H54 (cell line): ENCODE results near the gene SLC16A1.

ENCODE experiments used
- DNase-seq: peaks from one replicate; pipeline ENCODE4 v3.0.0; 2011; ENCODE audit warnings: low spot score, mixed read lengths; ENCODE audit not compliant: insufficient read length
- FAIRE-seq: peaks from 3 replicates; lab custom pipeline; 2011; peaks lifted over from hg19 to GRCh38; lab: Jason Lieb, UNC
- POLR2A ChIP-seq: IDR thresholded peaks from 2 replicates; pipeline ENCODE4 v1.6.1; 2011; ENCODE audit warnings: low read depth, mild to moderate bottlenecking, low read length

Gene SLC16A1

DNA sequence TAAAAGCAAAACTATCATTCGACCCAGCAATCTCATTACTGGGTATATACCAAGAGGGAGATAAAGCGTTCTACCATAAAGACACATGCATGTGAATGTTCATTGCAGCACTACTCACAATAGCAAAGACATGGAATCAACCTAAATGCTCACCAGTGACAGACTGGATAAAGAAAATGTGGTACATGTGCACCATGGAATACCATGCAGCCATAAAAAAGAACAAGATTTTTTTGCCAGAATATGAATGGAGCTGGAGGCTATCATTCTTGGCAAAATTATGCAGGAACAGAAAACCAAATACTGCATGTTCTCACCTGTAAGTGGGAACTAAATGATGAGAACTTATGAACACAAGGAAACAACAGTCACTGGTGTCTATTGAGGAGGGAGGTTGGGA is 79.7 kb downstream of the SLC16A1 start:
- no peak for FAIRE-seq
- no peak for DNase-seq
- TF ChIP-seq POLR2A, result no peak

DNA sequence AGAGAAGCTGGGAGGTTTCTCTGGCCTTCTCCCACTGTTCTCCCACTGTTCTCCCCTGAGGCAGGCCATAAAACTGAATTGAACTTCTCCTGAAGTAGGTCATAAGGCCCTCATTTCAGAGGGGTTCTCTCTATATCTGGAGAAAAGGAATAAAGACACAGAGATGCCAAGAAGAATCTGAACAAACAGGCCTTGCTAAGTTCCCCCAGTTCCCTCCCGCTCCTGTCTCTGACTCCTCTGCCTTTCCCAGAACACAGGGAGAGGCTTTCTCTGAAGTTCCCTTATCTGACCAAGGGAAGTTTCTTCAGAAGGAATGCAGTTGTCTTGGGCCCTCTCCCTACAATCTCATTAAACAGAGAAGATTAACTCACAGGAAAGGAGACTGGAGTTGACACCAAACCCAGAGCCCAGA is 83.4 kb downstream of the SLC16A1 start:
- no peak for TF ChIP-seq POLR2A
- FAIRE-seq (no peak), DNase-seq (no peak)

DNA sequence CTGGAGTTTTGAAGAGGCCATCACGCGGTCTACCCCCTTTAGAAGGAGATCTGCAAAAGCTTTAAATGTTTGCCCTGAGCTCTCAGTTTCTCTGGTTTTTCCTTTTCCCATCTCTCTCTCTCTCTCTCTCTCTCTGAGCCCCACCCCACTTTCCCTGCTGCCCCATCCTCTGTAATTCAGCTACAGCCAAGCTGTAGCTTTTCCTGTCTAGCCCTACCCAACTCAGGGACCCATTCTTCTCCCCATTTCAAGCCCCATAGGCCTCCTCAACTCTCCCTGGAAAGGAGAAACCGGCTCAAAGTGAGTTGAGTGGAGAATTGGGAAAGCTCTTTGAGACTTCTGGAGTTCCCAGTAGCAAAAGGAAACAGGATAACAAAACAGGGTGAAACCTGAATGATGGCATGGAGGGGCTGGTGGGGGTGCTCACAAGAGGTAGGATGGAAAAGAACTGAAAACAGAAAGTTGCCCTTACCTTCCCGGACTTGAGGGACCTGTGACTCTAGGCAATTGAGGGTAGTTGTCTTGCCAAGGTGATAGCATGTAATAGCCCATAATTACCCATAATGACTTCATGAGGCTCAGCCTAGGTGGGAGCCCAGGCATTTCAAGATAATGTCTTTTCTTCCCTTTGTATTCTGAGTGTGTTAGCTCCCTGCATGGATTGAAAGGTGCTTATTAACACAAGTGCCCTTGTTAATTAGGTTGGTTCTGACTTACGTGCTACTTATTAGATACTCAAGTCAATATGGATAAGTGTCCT is 84.9 kb downstream of the SLC16A1 start:
- no peak for FAIRE-seq
- TF ChIP-seq POLR2A, result no peak
- DNase-seq, result no peak

DNA sequence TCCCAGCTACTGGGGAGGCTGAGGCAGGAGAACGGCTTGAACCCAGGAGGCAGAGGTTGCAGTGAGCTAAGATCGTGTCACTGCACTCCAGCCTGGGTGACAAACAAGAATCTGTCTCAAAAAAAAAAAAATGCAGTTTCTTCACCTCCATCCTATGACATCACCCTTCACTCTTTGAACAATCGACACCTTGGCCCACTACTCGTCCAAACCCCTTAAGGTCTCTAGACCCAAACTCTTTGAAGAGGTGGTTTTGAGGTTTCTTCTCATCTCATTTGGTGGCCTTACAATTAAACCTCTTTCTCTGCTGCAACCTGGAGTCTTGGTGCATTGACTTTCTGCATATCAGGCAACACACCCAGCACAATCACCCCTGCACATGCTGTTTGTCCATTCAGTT is 86.1 kb downstream of the SLC16A1 start:
- no peak for TF ChIP-seq POLR2A
- no peak for DNase-seq
- no peak for FAIRE-seq

DNA sequence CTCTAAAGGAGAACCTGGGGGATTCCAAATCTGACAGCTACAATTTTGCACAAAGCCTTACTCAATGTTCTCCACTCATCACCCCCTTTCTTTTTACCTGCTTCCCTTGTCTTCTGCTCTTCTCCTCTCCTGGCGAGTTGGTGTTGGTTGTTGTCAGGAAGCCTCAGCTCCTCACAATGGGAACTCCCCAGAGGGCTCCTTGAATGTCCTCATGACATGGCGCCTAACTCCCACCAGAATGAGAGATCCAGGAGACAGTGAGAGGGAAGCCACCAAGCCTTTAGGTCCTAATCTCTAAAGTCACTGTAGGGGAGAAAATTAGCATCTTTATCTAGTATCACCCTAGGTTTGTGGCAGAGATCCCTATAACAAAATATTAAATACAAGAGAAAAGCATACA is 87.8 kb downstream of the SLC16A1 start:
- no peak for TF ChIP-seq POLR2A
- FAIRE-seq (no peak), DNase-seq (no peak)

DNA sequence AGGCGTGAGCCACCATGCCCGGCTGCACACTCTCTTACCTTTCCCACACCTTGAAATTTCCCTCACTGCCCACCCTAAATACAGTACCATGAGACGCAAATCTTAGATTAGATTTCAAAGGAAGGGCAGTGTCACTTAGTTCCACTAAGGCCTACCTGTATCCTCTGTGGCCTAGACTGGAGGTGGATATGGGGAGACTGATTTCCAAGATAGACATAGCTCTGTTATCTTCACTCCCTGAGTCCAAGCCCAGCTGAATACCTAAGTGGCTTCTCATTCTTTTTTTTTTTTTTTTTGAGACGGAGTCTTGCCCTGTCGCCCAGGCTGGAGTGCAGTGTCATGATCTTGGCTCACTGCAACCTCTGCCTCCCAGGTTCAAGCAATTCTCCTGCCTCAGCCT is 89.0 kb downstream of the SLC16A1 start:
- no peak for DNase-seq
- FAIRE-seq, result no peak
- no peak for TF ChIP-seq POLR2A

DNA sequence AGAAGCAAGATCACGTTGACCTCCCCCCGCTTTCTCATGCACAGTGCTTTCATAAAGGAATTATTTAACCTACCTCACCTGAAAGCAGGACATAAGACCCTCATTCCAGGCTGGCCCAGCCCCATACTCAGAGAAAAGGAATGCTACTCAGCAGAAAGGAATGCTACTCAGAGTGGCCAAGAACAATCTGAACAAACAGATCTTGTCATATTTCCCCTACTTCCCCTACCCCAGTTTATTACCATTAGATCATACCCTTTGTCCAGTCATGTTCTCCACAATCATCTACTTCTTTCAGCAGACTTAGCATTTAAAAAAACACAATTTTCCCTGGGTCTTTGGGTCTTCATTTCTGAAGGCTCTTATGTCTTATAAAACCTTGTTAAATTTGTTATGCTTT is 89.8 kb downstream of the SLC16A1 start:
- peak; percentile 55 for FAIRE-seq

DNA sequence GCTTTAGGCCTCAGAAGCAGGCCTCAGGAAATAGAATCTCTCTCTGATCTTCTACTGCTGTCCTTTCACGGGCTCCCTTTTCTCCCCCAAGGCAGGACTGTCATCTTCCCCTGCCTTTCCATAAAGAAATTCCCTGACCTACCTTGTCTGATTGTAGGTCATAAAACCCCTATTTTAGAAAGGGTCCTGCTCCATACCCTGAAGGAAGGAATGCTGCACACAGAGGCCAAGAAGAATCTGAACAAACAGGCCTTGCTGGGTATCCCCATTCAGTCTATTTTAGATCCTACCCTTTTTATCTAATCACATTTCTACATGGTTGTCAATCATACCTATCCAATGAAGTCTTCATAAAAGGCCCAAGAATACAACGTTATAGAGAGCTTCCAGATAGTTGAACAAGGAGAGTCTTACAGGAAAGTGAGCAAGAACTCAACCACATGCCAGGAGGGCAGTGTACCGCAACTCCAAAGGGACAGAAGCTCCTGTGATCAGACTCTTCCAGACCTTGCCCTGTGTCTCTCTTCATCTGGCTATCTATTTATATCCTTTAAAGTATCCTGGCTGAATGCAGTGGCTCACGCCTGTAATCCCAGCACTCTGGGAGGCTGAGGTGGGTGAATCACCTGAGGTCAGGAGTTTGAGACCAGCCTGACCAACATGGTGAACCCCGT is 93.1 kb downstream of the SLC16A1 start:
- FAIRE-seq (no peak), DNase-seq (no peak)
- no peak for TF ChIP-seq POLR2A

More for the DNA sequence above, 89.8 kb downstream of the SLC16A1 start:
- peak; percentile 47 for DNase-seq
- TF ChIP-seq POLR2A, result no peak
